OCI-LY7 (cell line): ENCODE measurements around the gene ITM2B.

Experiments used
- CTCF ChIP-seq: fragments of 200-600 bp; sonication (generic); conservative IDR thresholded peaks from 2 replicates; pipeline ENCODE4 v1.5.1; 2014; ENCODE audit warnings: mild to moderate bottlenecking, antibody characterized with exemption, low read length, moderate library complexity, mixed read lengths
- EZH2phosphoT487 ChIP-seq: fragments of 200-600 bp; sonication (generic); IDR thresholded peaks from 2 replicates; pipeline ENCODE4 v1.6.1; 2018; ENCODE audit warnings: low read depth, borderline replicate concordance, mild to moderate bottlenecking, mixed run types, antibody characterized with exemption, low read length, moderate library complexity, mixed read lengths

- TF ChIP-seq CTCF (no peak), EZH2phosphoT487 (no peak)
Measured at GRCh38 chr13:48234566-48235340, 1.7 kb downstream of the ITM2B start.
